Fibroblast of skin of back (primary cell): Measurements from ENCODE around the gene CHPF2.
A peak's percentile ranks its signal among the peaks of the same experiment; 100 is the strongest.

Source experiments
- DNase-seq: peaks from one replicate; pipeline ENCODE4 v3.0.0-alpha.2; 2013

The CHPF2 gene

DNA sequence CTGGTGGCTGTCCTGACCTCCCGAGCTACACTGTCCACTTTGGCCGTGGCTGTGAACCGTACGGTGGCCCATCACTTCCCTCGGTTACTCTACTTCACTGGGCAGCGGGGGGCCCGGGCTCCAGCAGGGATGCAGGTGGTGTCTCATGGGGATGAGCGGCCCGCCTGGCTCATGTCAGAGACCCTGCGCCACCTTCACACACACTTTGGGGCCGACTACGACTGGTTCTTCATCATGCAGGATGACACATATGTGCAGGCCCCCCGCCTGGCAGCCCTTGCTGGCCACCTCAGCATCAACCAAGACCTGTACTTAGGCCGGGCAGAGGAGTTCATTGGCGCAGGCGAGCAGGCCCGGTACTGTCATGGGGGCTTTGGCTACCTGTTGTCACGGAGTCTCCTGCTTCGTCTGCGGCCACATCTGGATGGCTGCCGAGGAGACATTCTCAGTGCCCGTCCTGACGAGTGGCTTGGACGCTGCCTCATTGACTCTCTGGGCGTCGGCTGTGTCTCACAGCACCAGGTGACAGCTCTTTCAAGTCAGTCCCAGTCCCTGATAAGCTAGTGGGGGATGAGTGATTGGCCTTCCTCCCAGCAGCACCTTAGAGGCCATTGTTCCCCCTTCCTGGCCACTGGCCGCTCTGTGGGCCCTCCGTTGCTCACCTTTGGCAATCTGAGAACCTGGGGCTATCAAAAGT lies 3.0 kb downstream of the CHPF2 start:
- no peak for DNase-seq

DNA sequence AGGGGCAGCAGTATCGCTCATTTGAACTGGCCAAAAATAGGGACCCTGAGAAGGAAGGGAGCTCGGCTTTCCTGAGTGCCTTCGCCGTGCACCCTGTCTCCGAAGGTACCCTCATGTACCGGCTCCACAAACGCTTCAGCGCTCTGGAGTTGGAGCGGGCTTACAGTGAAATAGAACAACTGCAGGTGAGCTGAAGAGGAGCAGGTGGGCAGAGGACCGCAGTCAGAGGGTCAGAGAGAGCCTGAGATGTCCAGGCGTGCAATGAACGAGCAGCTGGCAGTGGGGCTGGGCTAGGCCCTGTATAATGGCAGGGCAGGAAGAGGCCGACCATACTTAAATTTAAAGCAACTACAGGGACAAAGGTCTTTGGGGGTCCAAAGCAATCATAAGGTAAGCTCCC lies 4.1 kb downstream of the CHPF2 start:
- no peak for DNase-seq

- DNase-seq: no peak
These were observed 5.2 kb downstream of the CHPF2 start for GRCh38 chr7:151237244-151238189.

DNA sequence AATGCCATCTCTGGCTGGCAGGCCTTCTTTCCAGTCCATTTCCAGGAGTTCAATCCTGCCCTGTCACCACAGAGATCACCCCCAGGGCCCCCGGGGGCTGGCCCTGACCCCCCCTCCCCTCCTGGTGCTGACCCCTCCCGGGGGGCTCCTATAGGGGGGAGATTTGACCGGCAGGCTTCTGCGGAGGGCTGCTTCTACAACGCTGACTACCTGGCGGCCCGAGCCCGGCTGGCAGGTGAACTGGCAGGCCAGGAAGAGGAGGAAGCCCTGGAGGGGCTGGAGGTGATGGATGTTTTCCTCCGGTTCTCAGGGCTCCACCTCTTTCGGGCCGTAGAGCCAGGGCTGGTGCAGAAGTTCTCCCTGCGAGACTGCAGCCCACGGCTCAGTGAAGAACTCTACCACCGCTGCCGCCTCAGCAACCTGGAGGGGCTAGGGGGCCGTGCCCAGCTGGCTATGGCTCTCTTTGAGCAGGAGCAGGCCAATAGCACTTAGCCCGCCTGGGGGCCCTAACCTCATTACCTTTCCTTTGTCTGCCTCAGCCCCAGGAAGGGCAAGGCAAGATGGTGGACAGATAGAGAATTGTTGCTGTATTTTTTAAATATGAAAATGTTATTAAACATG lies 6.0 kb downstream of the CHPF2 start:
- no peak for DNase-seq

- no peak for DNase-seq
These were observed 6.9 kb downstream of the CHPF2 start for GRCh38 chr7:151238924-151239836.

- DNase-seq: no peak
These were observed 7.7 kb downstream of the CHPF2 start for GRCh38 chr7:151239837-151240459.

- no peak for DNase-seq
These were observed 8.3 kb downstream of the CHPF2 start for GRCh38 chr7:151240536-151240935.

DNA sequence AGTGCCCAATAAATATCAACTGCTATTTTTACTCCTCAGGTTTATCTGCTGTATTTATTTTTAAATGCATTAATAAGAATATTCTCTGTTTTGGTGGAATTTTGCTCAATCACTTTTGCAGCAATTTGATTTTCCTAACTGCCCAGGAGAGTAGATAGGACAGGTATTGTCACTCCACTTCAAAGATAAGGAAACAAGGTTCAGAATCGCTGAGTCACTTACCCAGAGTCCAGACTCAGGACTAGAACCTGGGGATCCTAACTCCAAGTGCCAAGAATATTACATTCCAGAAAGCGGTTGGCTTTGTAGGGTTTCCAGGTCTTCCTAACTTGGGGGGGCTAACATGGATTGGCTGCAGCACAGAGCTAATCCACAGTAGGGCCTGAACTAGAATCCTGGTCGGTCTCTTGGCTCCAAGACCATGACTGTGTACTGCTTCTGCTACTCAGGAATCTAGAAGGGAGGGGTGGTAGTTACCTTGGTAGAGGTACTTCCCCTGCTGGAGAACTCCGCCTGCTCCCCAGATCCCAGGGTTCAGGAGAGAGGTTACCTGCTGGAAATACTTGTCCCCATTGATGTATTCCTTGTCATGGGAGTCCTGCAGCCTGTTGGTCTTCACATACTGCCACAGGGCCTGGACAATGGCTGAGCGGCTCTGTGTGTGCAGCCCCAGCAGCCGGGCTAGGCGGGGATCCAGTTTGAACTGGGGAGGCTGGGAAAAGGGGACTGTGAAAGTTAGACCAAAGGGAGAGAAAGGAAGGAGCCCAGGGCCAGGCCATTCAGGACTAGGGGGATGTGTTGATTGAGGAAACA lies 8.9 kb downstream of the CHPF2 start:
- no peak for DNase-seq

DNA sequence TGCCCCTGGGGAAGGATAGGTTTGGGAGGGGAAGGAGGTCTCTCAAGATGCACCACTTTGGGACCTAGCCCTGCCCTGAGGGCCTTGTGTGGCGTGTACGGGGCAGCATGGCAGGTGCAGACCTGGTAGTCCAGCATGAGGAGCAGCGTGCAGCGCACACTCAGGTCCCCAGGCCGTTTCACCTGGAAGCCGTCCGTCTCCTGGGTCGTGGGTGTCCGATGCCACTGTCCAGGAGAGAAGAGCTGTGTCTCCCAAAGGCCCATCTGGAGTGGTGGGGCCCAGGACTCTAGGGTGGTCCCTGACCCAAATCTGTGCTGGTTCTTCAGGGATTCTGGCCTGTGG lies 9.4 kb downstream of the CHPF2 start:
- DNase-seq: no peak

DNA sequence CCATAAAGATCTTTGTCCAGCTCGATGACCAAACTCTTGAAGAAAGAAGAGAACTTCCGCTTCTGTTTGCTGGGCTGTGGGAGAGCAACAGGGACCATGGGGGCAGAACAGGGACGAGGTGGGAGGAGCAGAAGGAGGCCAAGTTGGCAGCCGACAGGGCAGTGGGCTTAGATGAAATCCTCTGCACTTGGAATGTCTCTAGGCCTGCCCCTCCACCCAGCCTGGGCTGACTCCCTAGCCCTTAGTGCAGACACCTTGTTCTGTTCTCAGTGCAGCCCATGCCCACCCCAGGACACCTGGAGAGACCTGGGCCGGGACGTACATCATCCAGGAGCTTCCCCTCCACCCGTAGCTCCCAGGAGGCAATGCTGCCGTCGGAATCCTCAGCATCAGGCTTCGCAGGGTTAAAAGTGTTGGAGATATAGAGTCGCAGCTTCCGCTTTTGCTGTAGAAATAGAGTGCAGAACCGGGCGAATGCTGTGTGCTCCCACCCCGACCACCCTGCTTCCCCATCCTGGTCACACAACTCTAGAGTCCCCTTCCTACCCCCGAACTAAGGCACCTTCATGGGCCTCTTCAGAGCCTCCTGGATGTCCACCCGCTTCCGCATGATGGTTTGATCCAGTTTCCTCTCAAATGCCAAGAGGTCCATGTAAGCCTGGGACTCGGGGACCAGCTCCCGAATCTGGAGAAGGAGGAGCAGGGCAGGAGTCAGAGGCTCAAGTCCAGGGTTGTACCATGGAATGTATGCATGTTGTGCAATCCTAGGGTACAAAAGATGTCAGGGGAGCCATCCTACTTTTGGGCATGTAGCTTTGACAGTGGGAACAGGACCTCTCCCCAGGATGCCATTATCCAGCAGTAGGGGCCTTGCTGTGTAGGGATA lies 10.1 kb downstream of the CHPF2 start:
- DNase-seq: no peak

DNA sequence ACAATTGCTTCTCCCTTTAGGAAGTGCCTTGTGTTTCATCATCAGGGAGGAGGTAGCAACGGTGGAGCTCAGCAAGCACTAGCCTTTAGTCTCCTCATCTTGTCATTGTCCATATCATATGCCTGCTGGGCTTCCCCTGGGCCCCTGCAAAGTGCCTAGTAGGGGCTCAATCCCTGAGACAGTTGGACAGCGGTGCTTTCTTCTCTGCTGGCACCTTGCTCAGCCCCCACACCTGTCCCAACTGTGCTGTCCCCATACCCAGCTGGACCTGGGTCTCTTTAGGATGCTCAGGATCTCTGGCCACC lies 10.7 kb downstream of the CHPF2 start:
- no peak for DNase-seq

- DNase-seq: no peak
These were observed 11.3 kb downstream of the CHPF2 start for GRCh38 chr7:151243408-151244195.

DNA sequence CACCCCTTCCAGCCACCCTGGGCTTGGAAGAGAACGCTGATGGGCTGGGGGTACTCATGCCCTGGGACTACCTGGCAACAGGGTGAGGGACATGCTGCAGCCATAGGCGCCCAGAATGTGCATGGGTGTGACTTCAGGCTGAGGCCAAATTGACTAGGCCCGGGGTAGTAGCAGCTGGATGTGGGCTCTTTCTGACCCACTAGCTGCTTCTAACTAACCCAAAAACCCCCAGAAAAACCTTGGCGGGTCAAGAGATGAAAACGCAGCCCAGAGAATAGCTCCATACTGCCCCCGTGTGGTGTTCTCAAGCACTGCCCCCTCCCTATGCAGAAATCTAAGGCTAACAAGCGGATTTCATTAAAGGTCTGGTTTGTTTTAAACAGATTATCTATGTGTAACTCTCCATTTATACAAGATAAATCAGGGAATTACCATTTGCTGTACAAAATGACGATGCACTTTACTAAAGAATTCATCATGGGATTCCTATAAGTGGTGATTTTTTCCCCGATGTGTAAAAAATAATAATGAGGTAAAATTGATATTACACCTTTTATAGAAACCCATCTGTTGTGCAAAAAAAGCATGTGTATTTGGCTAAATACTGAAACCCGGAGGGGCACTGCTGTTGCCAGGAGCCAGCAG lies 12.0 kb downstream of the CHPF2 start:
- DNase-seq: peak; percentile 50

DNA sequence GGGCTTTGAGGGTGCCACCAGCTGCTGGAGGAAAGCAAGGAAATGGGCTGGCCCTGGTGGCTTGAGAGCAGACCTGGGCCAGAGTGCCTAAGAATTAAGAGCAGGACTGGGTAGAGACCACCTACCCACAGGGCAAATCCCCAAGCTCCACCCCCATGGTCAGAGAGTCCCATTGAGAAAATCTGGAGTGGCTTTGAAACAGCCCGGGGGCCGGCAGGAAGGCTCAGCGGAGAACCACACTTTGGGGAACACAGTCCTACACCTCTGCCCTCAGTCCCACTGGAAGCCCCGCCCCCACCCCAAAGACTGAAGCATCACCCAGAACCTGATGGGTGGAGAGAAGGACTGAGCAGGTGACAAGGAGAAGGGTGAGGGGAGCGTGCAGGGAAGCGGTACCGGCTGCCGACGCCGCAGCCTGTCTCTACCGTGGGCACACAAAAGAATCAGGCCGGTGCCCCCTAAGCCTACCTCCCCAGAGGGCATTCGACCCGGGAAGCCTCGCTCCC lies 12.6 kb downstream of the CHPF2 start:
- no peak for DNase-seq

GRCh38 chr7:151245360-151246101 lies 13.2 kb downstream of the CHPF2 start:
- peak; percentile 35 for DNase-seq

GRCh38 chr7:151246102-151246850 lies 14.0 kb downstream of the CHPF2 start:
- no peak for DNase-seq
